Measurements from ENCODE around the gene CUBN.

DNA sequence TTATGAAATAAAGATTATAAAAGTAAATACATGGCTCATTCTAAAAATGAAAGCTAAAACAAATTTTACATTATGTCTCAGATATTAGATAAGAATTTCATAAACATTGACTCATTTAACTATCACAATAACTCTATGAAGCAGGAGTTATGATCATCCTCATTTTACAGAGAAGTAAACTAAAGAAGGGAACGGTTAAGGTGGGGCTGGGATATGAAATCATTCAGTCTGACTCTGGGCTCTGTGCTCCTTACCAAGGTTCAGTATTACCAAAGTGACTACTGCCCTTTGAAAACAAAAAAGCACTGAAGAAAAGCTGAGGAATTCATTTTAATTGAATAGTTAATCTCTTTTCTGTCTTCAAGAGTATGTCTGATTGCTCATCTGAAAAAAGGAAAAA lies 22.1 kb upstream of the CUBN start:
- TF ChIP-seq, protein P1, sequence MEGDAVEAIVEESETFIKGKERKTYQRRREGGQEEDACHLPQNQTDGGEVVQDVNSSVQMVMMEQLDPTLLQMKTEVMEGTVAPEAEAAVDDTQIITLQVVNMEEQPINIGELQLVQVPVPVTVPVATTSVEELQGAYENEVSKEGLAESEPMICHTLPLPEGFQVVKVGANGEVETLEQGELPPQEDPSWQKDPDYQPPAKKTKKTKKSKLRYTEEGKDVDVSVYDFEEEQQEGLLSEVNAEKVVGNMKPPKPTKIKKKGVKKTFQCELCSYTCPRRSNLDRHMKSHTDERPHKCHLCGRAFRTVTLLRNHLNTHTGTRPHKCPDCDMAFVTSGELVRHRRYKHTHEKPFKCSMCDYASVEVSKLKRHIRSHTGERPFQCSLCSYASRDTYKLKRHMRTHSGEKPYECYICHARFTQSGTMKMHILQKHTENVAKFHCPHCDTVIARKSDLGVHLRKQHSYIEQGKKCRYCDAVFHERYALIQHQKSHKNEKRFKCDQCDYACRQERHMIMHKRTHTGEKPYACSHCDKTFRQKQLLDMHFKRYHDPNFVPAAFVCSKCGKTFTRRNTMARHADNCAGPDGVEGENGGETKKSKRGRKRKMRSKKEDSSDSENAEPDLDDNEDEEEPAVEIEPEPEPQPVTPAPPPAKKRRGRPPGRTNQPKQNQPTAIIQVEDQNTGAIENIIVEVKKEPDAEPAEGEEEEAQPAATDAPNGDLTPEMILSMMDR (IDR thresholded peaks at IDR 0.05 in 4 of 5, conservative IDR thresholded peaks at IDR 0.05 in 1 of 5): no peak
- TF ChIP-seq POLR2A (IDR thresholded peaks at IDR 0.05): no peak

Measured in gastrocnemius medialis (tissue), 4 donors.